ENCODE results near the gene C1orf21.

DNA sequence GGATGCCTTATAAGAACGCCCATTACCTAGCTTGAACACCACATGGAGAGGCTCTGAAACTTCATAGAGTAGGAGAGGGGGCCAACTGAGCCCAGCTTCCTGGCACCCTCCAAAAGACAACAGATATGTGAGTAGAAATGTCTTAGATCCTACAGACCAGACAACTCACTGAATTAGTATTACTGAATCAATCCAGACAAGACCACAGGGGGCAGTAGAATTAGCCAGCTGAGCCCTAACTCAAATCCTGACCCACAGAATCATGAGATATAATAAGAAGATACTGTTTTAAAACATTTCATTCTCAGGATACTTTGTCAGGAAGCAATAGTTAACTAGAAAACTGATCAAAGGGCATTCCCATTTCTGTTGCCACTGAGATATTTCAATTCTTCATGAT is 45.8 kb upstream of the C1orf21 start:
- TF ChIP-seq EP300 (IDR thresholded peaks at IDR 0.05), result no peak
- no peak for TF ChIP-seq CTCF (IDR thresholded peaks at IDR 0.05)
- TF ChIP-seq POLR2A (IDR thresholded peaks at IDR 0.05), result no peak
